Activated T-helper 1 cell treated with anti-CD3 and anti-CD28 coated beads, Interleukin-12 subunit alpha, Interleukin-12 subunit beta, Interleukin-2, Interleukin-4 antibody, amounts not matched to agents 30 ng/mL and 10 ng/mL and 1 ng/mL, durations not matched to agents 14 hours and 24 hours and 36 hours (primary cell): ENCODE results near the gene ENOX1. TPM values are rescaled to one million over a fixed set of nuclear protein-coding genes. Genes with fewer than 3 reads are reported as not detected.

ENCODE experiments used
- DNase-seq: peaks from one replicate; pipeline ENCODE4 v3.0.0; 2021; ENCODE audit warnings: low spot score
- H3K27ac Mint-ChIP-seq: one replicate; pipeline ENCODE4 v1.8.0; 2021; ENCODE audit warnings: mild to moderate bottlenecking, mixed read lengths
- H3K27me3 Mint-ChIP-seq: one replicate; pipeline ENCODE4 v1.8.0; 2022; ENCODE audit warnings: mild to moderate bottlenecking, moderate library complexity, mixed read lengths; ENCODE audit not compliant: insufficient read depth
- H3K36me3 Mint-ChIP-seq: one replicate; pipeline ENCODE4 v1.8.0; 2021; ENCODE audit warnings: low read depth, mixed read lengths
- H3K4me1 Mint-ChIP-seq: one replicate; pipeline ENCODE4 v1.8.0; 2021; ENCODE audit warnings: low read depth, mixed read lengths
- H3K4me3 Mint-ChIP-seq: one replicate; pipeline ENCODE4 v1.8.0; 2021; ENCODE audit warnings: mild to moderate bottlenecking, moderate library complexity, mixed read lengths
- H3K9me3 Mint-ChIP-seq: one replicate; pipeline ENCODE4 v1.8.0; 2021; ENCODE audit warnings: mixed read lengths
- intact Hi-C: fragments of 100-400 bp; cut with micrococcal nuclease; formaldehyde crosslinking; loops from one replicate; pipeline ENCODE4 v1.15.1; 2024
- total RNA-seq: library from RNA; stranded (reverse); gene quantifications from 2 replicates; pipeline ENCODE4 v1.2.3, GENCODE V29; 2022

ENOX1 gene
- total RNA-seq, 1 donor from 2014 or later = 0.08 TPM

GRCh38 chr13:43297967-43298678 is 488.6 kb downstream of the ENOX1 start:
- H3K9me3 Mint-ChIP-seq = no peaks in the 10 kb centered on the region
- H3K4me3 Mint-ChIP-seq = no peak overlapping the region
- H3K27ac Mint-ChIP-seq = no peak overlapping the region
- no peaks in the 10 kb centered on the region for H3K36me3 Mint-ChIP-seq
- intact Hi-C loops = no loop called here
- no peak for DNase-seq
- peaks cover 10% of the 10 kb centered on the region for H3K27me3 Mint-ChIP-seq
- no peaks in the 10 kb centered on the region for H3K4me1 Mint-ChIP-seq

GRCh38 chr13:43295825-43296564 is 490.8 kb downstream of the ENOX1 start:
- intact Hi-C loops = no loop called here
- no peaks in the 10 kb centered on the region for H3K4me1 Mint-ChIP-seq
- H3K4me3 Mint-ChIP-seq = no peak overlapping the region
- no peak overlapping the region for H3K27ac Mint-ChIP-seq
- no peak for DNase-seq
- H3K9me3 Mint-ChIP-seq = no peaks in the 10 kb centered on the region
- peaks cover 10% of the 10 kb centered on the region for H3K27me3 Mint-ChIP-seq
- H3K36me3 Mint-ChIP-seq = no peaks in the 10 kb centered on the region

GRCh38 chr13:43295321-43295720 is 491.5 kb downstream of the ENOX1 start:
- DNase-seq = no peak
- Mint-ChIP-seq H3K9me3 (no peaks in the 10 kb centered on the region), H3K4me3 (no peak overlapping the region), H3K27me3 (peaks cover 7% of the 10 kb centered on the region), H3K4me1 (no peaks in the 10 kb centered on the region), H3K27ac (no peak overlapping the region), H3K36me3 (no peaks in the 10 kb centered on the region)
- intact Hi-C loops = no loop called here

GRCh38 chr13:43294412-43294811 is 492.4 kb downstream of the ENOX1 start:
- intact Hi-C loops = no loop called here
- no peaks in the 10 kb centered on the region for H3K9me3 Mint-ChIP-seq
- H3K36me3 Mint-ChIP-seq = no peaks in the 10 kb centered on the region

GRCh38 chr13:43293986-43294385 is 492.8 kb downstream of the ENOX1 start:
- Mint-ChIP-seq H3K9me3 (no peaks in the 10 kb centered on the region), H3K36me3 (no peaks in the 10 kb centered on the region), H3K27me3 (peaks cover 5% of the 10 kb centered on the region), H3K27ac (no peak overlapping the region), H3K4me3 (no peak overlapping the region), H3K4me1 (no peaks in the 10 kb centered on the region)
- intact Hi-C loops = no loop called here
- no peak for DNase-seq

More at GRCh38 chr13:43294412-43294811, 492.4 kb downstream of the ENOX1 start:
- Mint-ChIP-seq H3K4me3 (no peak overlapping the region), H3K27me3 (peaks cover 5% of the 10 kb centered on the region), H3K27ac (no peak overlapping the region), H3K4me1 (no peaks in the 10 kb centered on the region)
- no peak for DNase-seq

- no peak overlapping the region for H3K27ac Mint-ChIP-seq
- no peak for DNase-seq
- no peaks in the 10 kb centered on the region for H3K9me3 Mint-ChIP-seq
- H3K27me3 Mint-ChIP-seq = peaks cover 5% of the 10 kb centered on the region
- H3K4me1 Mint-ChIP-seq = no peaks in the 10 kb centered on the region
- no peak overlapping the region for H3K4me3 Mint-ChIP-seq
- H3K36me3 Mint-ChIP-seq = no peaks in the 10 kb centered on the region
- intact Hi-C loops = no loop called here
These were observed 493.2 kb downstream of the ENOX1 start for GRCh38 chr13:43293561-43293960.

GRCh38 chr13:43293008-43293407 is 493.8 kb downstream of the ENOX1 start:
- DNase-seq = no peak
- intact Hi-C loops = no loop called here
- H3K9me3 Mint-ChIP-seq = no peaks in the 10 kb centered on the region

GRCh38 chr13:43291287-43292060 is 495.3 kb downstream of the ENOX1 start:
- Mint-ChIP-seq H3K4me3 (no peak overlapping the region), H3K9me3 (no peaks in the 10 kb centered on the region), H3K27me3 (no peaks in the 10 kb centered on the region), H3K36me3 (no peaks in the 10 kb centered on the region), H3K27ac (no peak overlapping the region), H3K4me1 (no peaks in the 10 kb centered on the region)
- DNase-seq = no peak
- intact Hi-C loops = no loop called here

More at GRCh38 chr13:43293008-43293407, 493.8 kb downstream of the ENOX1 start:
- Mint-ChIP-seq H3K36me3 (no peaks in the 10 kb centered on the region), H3K27me3 (peaks cover under 1% of the 10 kb centered on the region), H3K4me3 (no peak overlapping the region), H3K4me1 (no peaks in the 10 kb centered on the region), H3K27ac (no peak overlapping the region)

- no peaks in the 10 kb centered on the region for H3K4me1 Mint-ChIP-seq
- no peaks in the 10 kb centered on the region for H3K9me3 Mint-ChIP-seq
- DNase-seq = no peak
- no peak overlapping the region for H3K27ac Mint-ChIP-seq
- no peak overlapping the region for H3K4me3 Mint-ChIP-seq
- intact Hi-C loops = no loop called here
- no peaks in the 10 kb centered on the region for H3K27me3 Mint-ChIP-seq
- H3K36me3 Mint-ChIP-seq = no peaks in the 10 kb centered on the region
These were observed 497.1 kb downstream of the ENOX1 start for GRCh38 chr13:43289470-43290255.

- peaks cover 3% of the 10 kb centered on the region for H3K27me3 Mint-ChIP-seq
- no peak overlapping the region for H3K27ac Mint-ChIP-seq
- DNase-seq = no peak
- intact Hi-C loops = no loop called here
- no peaks in the 10 kb centered on the region for H3K36me3 Mint-ChIP-seq
- H3K4me1 Mint-ChIP-seq = no peaks in the 10 kb centered on the region
- H3K4me3 Mint-ChIP-seq = no peak overlapping the region
- H3K9me3 Mint-ChIP-seq = no peaks in the 10 kb centered on the region
These were observed 500.0 kb downstream of the ENOX1 start for GRCh38 chr13:43286751-43287150.

GRCh38 chr13:43285933-43286597 is 500.7 kb downstream of the ENOX1 start:
- Mint-ChIP-seq H3K4me3 (no peak overlapping the region), H3K4me1 (no peaks in the 10 kb centered on the region), H3K27ac (no peak overlapping the region), H3K9me3 (no peaks in the 10 kb centered on the region), H3K36me3 (no peaks in the 10 kb centered on the region), H3K27me3 (peaks cover 3% of the 10 kb centered on the region)
- intact Hi-C loops = no loop called here
- no peak for DNase-seq

GRCh38 chr13:43284162-43284561 is 502.6 kb downstream of the ENOX1 start:
- H3K4me3 Mint-ChIP-seq = no peak overlapping the region
- no peak for DNase-seq
- H3K27ac Mint-ChIP-seq = no peak overlapping the region
- peaks cover 12% of the 10 kb centered on the region for H3K27me3 Mint-ChIP-seq
- H3K9me3 Mint-ChIP-seq = no peaks in the 10 kb centered on the region
- H3K36me3 Mint-ChIP-seq = no peaks in the 10 kb centered on the region
- H3K4me1 Mint-ChIP-seq = no peaks in the 10 kb centered on the region
- intact Hi-C loops = no loop called here
